ENCODE measurements around the gene KDM3A. TPM values are rescaled to one million over a fixed set of nuclear protein-coding genes. Genes with fewer than 3 reads are reported as not detected.

Gene KDM3A
- total and polyA plus RNA-seq, 2 of the 8 experiments (the other 6 are each of a cell fraction or from before 2014, with no cell fraction given) = 15.8 to 29.2 TPM

DNA sequence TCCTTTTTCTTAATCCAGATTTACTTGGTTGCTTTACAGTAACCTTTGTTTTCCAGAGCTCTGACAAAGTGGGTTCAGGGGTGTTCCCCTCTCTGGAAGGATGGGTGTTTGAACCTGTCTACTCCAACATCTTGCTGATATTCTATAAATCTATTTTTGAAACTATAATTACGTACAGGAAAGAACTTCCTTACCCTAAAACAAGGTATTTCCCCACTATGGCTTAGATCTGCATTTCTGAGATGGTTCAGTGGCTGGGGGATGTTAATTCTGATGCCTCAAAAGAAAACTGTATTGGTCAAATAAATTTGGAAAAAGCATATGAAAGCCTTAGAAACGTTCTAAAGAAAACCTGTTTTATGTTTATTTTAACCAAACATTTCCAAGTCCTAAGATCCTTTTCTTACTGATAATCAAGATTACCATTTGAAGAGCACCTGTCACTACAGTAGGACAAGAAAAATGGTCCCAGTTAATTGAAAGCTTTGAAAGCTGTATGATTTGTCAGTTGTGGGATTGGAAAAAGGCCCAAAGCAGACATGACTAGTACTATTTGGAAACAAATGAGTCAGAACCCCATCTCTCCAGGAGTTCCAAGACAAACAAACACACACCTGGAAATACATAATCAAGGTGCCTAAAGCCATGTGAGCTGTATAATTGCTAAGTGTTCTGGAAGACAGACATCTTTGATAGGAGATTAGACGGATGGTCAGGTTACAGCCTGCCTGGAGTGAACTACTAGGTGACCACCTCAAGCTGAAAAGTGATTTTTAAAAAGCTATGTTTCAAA, 57.5 kb downstream of the KDM3A start (continued):
- no peak for TF ChIP-seq KDM5A (IDR thresholded peaks at IDR 0.05; ENCODE audit: low read length)
- TF ChIP-seq BRCA1 (IDR thresholded peaks at IDR 0.05; ENCODE audit: low read depth, low read length) = no peak
- TF ChIP-seq TCF12 (IDR thresholded peaks at IDR 0.05; ENCODE audit: low read depth, low read length) = no peak
